Fibroblast of skin of left quadriceps (primary cell): ENCODE data around the gene RNF144B.
"Not testable (repeated sequence)": the region's sequence is repeated elsewhere in the genome, so short reads cannot be mapped to it uniquely, and the experiment has no call there.

ENCODE experiments used
- DNase-seq, 2 experiments: peaks; one replicate each; pipeline ENCODE4 v3.0.0-alpha.2; 2013; ENCODE audit warnings: low read depth in 2 of 2

Gene RNF144B

GRCh38 chr6:18406955-18407749 lies 20.0 kb downstream of the RNF144B start:
- no peak for DNase-seq

GRCh38 chr6:18409602-18410001 lies 22.5 kb downstream of the RNF144B start:
- not testable (repeated sequence) for DNase-seq

- DNase-seq: no peak
Observed at GRCh38 chr6:18410412-18410811, 23.3 kb downstream of the RNF144B start.

- no peak for DNase-seq
Observed at GRCh38 chr6:18412068-18412467, 24.9 kb downstream of the RNF144B start.

- peak in 1 of 2 experiments; percentile 36 for DNase-seq
Observed at GRCh38 chr6:18412644-18413043, 25.5 kb downstream of the RNF144B start.

GRCh38 chr6:18413381-18413780 lies 26.2 kb downstream of the RNF144B start:
- no peak for DNase-seq

GRCh38 chr6:18414116-18414515 lies 27.0 kb downstream of the RNF144B start:
- no peak for DNase-seq

- no peak for DNase-seq
Observed at GRCh38 chr6:18415207-18415606, 28.1 kb downstream of the RNF144B start.

- DNase-seq: peak in 1 of 2 experiments; percentile 43
Observed at GRCh38 chr6:18415671-18416340, 28.7 kb downstream of the RNF144B start.

- DNase-seq: no peak
Observed at GRCh38 chr6:18416341-18416679, 29.2 kb downstream of the RNF144B start.

GRCh38 chr6:18420328-18420727 lies 33.2 kb downstream of the RNF144B start:
- no peak for DNase-seq

GRCh38 chr6:18422136-18422535 lies 35.0 kb downstream of the RNF144B start:
- DNase-seq: no peak

GRCh38 chr6:18423426-18423825 lies 36.3 kb downstream of the RNF144B start:
- no peak for DNase-seq

- no peak for DNase-seq
Observed at GRCh38 chr6:18424201-18424600, 37.1 kb downstream of the RNF144B start.

- DNase-seq: no peak
Observed at GRCh38 chr6:18425218-18425617, 38.1 kb downstream of the RNF144B start.

GRCh38 chr6:18427296-18427695 lies 40.1 kb downstream of the RNF144B start:
- peak in 1 of 2 experiments; percentile 8 for DNase-seq

GRCh38 chr6:18429655-18430297 lies 42.6 kb downstream of the RNF144B start:
- no peak for DNase-seq

GRCh38 chr6:18431581-18431980 lies 44.4 kb downstream of the RNF144B start:
- no peak for DNase-seq

- DNase-seq: peak in 1 of 2 experiments; percentile 4
Observed at GRCh38 chr6:18432180-18432579, 45.0 kb downstream of the RNF144B start.

GRCh38 chr6:18432619-18433018 lies 45.5 kb downstream of the RNF144B start:
- DNase-seq: no peak

GRCh38 chr6:18433059-18433458 lies 45.9 kb downstream of the RNF144B start:
- no peak for DNase-seq

- DNase-seq: no peak
Observed at GRCh38 chr6:18436341-18436740, 49.2 kb downstream of the RNF144B start.

- no peak for DNase-seq
Observed at GRCh38 chr6:18439581-18439980, 52.4 kb downstream of the RNF144B start.
